Measurements from ENCODE around the gene PRRG4.
"Not testable (repeated sequence)": the region's sequence is repeated elsewhere in the genome, so short reads cannot be mapped to it uniquely, and the experiment has no call there.

The PRRG4 gene

DNA sequence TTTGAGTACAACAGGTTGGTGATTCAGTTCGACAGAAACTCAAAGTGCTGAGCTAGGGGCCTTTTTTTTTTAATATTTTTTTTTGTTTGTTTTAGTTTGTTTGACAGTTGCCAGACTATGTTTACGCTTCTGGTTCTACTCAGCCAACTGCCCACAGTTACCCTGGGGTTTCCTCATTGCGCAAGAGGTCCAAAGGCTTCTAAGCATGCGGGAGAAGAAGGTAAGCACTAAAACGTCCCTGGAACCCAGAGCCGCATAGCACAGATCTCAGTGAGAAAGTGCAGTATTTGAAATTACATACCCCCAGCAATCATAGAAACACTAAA, 649 bp downstream of the PRRG4 start:
- DNase-seq (ENCODE audit: low read depth in 1 of 2, low spot score in 1 of 2), result no peak

DNA sequence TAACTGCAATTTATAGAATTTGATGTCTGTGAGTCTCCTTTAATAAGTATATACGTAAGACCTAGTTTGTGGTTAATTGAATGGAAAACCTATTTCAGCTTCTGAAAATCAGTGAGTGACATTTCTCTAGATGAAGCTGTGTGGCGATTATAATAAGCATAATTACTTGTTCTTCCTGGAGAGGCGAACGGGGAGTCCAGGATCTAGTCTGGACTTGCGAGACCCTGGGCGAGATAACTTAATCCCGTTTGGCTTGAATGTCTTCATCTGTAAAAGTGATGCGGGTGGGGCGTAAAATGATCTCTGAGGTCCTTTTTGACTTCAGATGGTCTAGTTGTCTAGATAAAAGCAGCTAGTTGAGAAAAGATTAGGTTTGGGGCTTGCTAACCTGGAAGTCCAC, 1.1 kb downstream of the PRRG4 start:
- no peak for DNase-seq (ENCODE audit: low read depth in 1 of 2, low spot score in 1 of 2)

GRCh38 chr11:32831221-32831620, 1.5 kb downstream of the PRRG4 start:
- DNase-seq (ENCODE audit: low read depth in 1 of 2, low spot score in 1 of 2), result no peak

GRCh38 chr11:32833921-32834320, 4.2 kb downstream of the PRRG4 start:
- no peak for DNase-seq (ENCODE audit: low read depth in 1 of 2, low spot score in 1 of 2)

DNA sequence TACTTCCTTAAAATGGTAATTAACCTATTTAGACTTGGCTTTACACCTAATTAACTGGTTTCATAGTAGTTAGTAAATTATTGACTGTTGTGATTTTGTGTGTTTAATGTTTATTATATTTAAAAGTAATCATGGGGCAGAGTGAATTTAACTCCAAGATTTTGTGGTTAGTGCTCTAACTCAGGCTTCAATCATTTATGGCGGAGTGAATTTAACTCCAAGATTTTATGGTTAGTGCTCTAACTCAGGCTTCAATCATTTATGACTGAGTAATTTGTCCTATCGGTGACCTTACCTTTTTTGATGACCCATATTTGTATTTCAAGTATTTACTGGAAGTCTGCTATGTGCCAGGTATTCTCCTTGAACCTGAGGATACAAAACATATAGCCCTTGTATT, 7.2 kb downstream of the PRRG4 start:
- DNase-seq (ENCODE audit: low read depth in 1 of 2, low spot score in 1 of 2), result no peak

DNA sequence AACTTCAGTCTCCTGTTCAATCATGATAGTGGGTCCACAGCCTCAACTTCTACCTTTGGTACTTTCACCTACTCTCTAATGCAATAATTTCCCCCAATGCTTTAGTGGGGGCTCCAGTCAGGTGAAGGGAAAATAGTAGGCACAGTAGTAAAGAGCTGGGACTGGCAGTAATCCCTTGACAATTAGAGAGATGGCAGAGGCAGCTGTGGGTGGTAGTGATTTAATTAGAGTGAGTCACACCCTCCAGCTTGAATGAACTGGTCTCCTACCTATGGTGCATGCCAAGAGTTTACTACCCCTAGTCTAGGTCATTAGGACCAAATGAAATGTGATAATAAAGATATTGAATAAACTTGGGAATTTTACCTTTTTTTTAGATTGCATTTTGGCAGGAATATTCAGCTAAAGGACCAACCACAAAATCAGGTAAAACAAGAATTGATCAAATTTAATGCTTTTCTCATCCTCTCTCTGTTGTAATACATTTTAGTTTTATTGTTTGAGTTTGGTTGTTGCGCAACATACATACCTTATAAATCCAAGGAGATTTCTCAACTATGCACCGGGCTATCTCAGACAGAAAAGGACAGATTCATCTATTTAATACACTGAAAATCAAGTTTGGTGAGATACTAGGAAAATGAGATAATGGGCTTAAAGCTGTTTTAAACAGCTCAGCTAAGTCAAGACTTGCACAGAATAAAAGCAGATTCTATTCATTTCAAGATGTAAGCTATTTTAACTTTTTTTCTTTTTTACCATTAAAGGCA, 9.0 kb downstream of the PRRG4 start:
- no peak for DNase-seq (ENCODE audit: low read depth in 1 of 2, low spot score in 1 of 2)

DNA sequence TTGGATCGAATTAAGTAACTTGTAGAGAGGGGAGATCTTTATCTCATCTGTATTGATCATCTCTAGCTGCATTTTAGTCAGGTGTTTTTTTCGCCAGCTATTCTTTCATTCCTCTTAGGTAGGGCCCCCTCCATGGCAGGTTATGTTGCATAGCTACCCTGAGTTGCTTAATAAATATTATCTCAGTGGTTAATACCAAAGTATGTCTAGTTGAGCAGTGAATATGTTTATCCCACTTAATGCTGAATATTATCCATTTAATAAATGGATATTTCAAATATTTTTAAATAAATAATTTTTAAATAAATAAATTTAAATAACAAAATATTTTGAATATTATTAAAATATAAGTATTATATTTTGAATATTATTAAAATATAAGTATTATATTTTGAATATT, 9.6 kb downstream of the PRRG4 start:
- DNase-seq (ENCODE audit: low read depth in 1 of 2, low spot score in 1 of 2), result no peak

GRCh38 chr11:32840587-32840986, 10.9 kb downstream of the PRRG4 start:
- no peak for DNase-seq (ENCODE audit: low read depth in 1 of 2, low spot score in 1 of 2)

GRCh38 chr11:32843544-32843943, 13.8 kb downstream of the PRRG4 start:
- DNase-seq (ENCODE audit: low read depth in 1 of 2, low spot score in 1 of 2), result no peak

DNA sequence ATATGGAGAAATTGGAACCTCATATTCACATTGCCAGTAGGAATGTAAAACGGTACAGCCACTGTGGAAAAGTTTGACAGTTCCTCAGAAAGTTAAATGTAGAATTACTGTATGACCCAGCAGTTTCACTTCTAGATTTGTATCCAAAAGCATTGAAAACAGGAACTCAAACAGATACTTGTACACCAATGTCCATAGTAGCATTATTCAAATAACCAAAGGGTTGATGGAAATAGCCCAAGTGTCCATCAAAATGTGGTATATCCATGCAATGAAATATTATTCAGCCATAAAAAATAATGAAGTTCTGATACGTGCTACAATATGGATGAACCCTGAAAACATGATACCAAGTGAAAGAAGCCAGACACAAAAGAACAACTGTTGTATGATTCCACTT, 17.8 kb downstream of the PRRG4 start:
- no peak for DNase-seq (ENCODE audit: low read depth in 1 of 2, low spot score in 1 of 2)

- DNase-seq (ENCODE audit: low read depth in 1 of 2, low spot score in 1 of 2), result no peak
These were observed 20.0 kb downstream of the PRRG4 start for GRCh38 chr11:32849761-32850160.

GRCh38 chr11:32851251-32851650, 21.5 kb downstream of the PRRG4 start:
- no peak for DNase-seq (ENCODE audit: low read depth in 1 of 2, low spot score in 1 of 2)

- no peak for DNase-seq (ENCODE audit: low read depth in 1 of 2, low spot score in 1 of 2)
These were observed 22.5 kb downstream of the PRRG4 start for GRCh38 chr11:32852207-32852606.

- DNase-seq (ENCODE audit: low read depth in 1 of 2, low spot score in 1 of 2), result no peak
These were observed 25.9 kb downstream of the PRRG4 start for GRCh38 chr11:32855601-32856000.

GRCh38 chr11:32858731-32859130, 29.0 kb downstream of the PRRG4 start:
- no peak for DNase-seq (ENCODE audit: low read depth in 1 of 2, low spot score in 1 of 2)

DNA sequence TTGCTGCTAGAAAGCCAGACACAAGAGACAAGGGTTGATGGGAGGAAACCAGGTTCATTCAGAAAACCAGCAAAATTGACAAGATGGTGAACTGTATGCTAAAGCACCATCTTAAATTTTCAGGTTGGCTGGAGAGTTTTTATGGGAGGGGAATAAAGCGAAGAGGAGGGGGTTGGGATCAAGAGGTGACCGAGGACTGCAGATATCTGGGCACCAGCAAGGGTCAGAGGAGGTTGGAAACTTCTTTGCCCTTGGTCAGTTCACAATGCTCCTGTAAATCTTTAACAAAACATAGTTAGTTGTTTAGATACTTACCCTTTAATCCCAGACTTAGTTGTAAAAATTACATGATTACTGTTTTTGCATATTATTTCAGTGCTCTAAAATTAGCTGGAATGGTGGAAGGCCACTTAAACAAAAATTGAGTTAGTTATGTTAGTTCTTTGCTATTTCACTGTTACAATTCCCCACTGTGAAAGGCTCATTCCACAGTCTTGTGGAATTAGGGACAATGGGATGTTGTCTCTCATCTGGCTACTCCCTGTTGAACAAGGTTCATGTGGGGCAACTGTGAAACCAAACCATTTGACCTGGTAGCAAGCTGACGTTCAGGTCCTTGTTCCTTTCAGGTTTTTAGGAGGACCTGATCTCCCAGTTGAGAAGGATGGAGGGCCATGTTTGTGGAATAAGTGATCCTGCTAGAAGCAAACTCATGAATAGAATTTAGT, 32.3 kb downstream of the PRRG4 start:
- DNase-seq (ENCODE audit: low read depth in 1 of 2, low spot score in 1 of 2), result no peak

- DNase-seq (ENCODE audit: low read depth in 1 of 2, low spot score in 1 of 2), result no peak
These were observed 34.8 kb downstream of the PRRG4 start for GRCh38 chr11:32864555-32864954.

DNA sequence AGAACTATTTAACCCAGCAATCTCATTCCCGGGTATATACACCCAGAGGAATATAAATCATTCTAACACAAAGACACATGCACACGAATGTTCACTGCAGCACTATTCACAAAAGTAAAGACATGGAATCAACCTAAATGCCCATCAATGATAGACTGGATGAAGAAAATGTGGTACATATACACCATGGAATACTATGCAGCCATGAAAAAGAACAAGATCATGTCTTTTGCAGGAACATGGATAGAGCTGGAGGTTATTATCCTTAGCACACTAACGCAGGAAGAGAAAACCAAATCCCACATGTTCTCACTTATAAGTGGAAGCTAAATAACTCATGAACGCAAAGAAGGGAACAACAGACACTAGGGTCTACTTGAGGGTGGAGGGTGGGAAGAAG, 39.0 kb downstream of the PRRG4 start:
- DNase-seq (ENCODE audit: low read depth in 1 of 2, low spot score in 1 of 2), result not testable (repeated sequence)

GRCh38 chr11:32870676-32871075, 40.9 kb downstream of the PRRG4 start:
- DNase-seq (ENCODE audit: low read depth in 1 of 2, low spot score in 1 of 2), result no peak

GRCh38 chr11:32874132-32874531, 44.4 kb downstream of the PRRG4 start:
- no peak for DNase-seq (ENCODE audit: low read depth in 1 of 2, low spot score in 1 of 2)

- DNase-seq (ENCODE audit: low read depth in 1 of 2, low spot score in 1 of 2), result no peak
These were observed 51.6 kb downstream of the PRRG4 start for GRCh38 chr11:32881286-32881685.

DNA sequence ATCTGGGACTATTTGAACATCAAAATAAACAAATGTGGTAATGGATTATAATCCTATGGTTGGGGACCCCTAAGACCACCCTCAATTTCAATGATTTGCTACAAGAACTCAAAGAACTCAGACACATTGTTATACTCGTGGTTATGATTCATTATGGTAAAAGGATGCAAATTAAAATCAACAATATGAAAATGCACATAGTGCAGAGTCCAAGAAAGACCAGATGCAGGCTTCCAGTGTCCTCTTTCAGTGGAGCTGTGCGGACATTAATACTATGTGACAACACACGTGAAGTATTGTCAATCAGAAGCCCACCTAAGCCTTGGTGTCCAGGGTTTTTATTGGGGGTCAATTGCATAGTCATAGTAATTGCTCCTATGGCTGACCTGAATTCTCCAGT, 53.7 kb downstream of the PRRG4 start:
- no peak for DNase-seq (ENCODE audit: low read depth in 1 of 2, low spot score in 1 of 2)

GRCh38 chr11:32884023-32884422, 54.3 kb downstream of the PRRG4 start:
- DNase-seq (ENCODE audit: low read depth in 1 of 2, low spot score in 1 of 2), result no peak

All from stimulated activated CD4-positive, alpha-beta T cell treated with anti-CD3 and anti-CD28 coated beads, Interleukin-15, amount 100 ng/mL, for 1 hour (primary cell).